ENCODE measurements around the gene TRIOBP.

GRCh38 chr22:37819105-37819433 is 122.2 kb downstream of the TRIOBP start:
- TF ChIP-seq CTCF (CRISPR knock-in tag; IDR thresholded peaks at IDR 0.05), result no peak
- no peak for TF ChIP-seq BRD4 (CRISPR knock-in tag; IDR thresholded peaks at IDR 0.05)
- no peak for TF ChIP-seq CREM (IDR thresholded peaks at IDR 0.05)
- TF ChIP-seq CREM (CRISPR knock-in tag; IDR thresholded peaks at IDR 0.05), result no peak
- no peak for TF ChIP-seq ZBTB4 (CRISPR knock-in tag; IDR thresholded peaks at IDR 0.05; ENCODE audit: borderline replicate concordance)
